Stimulated activated CD4-positive, alpha-beta T cell treated with anti-CD3 and anti-CD28 coated beads, Interleukin-1b, Interleukin-23, amount 100 ng/mL, for 24 hours (primary cell): ENCODE results near the gene ZNF433.
A peak's percentile ranks its signal among the peaks of the same experiment; 100 is the strongest.
"Not testable (repeated sequence)": the region's sequence is repeated elsewhere in the genome, so short reads cannot be mapped to it uniquely, and the experiment has no call there.

Source experiments
- DNase-seq, 4 experiments: peaks; one replicate each; pipeline ENCODE4 v3.0.0-alpha.2; 2020; ENCODE audit warnings: low read depth in 4 of 4, low spot score in 1 of 4

ZNF433 gene

GRCh38 chr19:11991921-11992320, 43.6 kb downstream of the ZNF433 start:
- DNase-seq: not testable (repeated sequence)

- no peak for DNase-seq
Measured at GRCh38 chr19:11989112-11989456, 46.4 kb downstream of the ZNF433 start.

DNA sequence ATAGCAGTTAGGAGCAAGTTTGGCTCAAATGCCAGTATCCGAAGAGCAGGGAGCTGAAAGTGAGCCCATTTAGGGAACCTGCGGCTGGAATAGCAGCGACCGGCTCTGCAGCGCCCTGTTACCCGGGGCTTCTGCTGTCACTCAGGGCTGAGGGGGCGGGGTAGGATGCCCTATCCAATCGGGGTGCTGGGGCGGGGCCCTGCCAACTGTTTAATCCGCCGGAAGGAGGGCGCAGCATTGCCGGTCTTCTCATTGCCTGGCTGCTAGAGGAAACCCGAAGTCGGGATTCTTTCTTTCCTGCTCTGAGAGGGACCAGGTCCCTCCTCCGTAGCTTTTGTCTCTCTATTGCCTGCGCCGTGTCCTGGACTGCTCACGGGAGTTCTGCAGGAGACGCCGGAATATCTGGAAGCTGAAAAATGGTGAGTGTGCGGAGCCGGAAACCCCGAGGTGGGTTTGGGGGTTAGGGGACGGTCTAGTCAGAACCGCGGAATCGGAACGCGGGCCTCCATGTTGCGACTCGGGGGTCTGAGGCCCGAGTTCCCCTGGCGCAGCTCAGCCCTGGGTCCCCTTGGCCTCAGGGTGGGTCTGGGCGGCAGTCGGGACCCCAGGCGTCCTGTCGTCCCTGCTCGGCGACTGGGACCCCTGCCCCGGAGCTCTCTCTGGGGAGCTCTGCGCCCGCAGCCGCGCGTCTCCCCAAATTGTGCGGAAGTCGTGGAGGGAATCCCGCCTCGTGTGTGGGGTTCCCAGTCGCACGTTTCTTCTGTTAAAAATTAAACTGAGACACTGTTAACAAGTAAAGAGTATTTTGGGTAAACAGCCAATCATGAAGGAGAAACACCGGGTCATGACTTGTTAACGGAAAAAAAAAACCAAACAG, 47.8 kb downstream of the ZNF433 start:
- DNase-seq: peak; percentile 82 to 96 (median 90)

DNA sequence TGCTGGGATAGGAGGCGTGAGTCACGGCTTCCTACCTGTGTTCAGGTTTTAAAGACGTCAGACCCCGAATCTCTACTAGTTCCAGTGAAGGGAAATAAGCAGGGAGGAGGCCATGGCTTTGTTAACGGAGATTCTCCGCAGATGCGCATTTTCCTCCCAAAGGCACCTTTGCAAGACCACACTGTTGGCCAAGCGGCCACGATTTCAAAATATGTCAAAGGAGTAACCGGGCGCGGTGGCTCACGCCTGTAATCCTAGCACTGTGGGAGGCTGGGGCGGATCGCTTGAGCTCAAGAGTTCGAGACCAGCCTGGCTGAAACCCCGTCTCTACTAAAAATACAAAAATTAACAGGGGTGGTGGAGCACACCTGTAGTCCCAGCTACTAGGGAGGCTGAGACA, 48.7 kb downstream of the ZNF433 start:
- no peak for DNase-seq

DNA sequence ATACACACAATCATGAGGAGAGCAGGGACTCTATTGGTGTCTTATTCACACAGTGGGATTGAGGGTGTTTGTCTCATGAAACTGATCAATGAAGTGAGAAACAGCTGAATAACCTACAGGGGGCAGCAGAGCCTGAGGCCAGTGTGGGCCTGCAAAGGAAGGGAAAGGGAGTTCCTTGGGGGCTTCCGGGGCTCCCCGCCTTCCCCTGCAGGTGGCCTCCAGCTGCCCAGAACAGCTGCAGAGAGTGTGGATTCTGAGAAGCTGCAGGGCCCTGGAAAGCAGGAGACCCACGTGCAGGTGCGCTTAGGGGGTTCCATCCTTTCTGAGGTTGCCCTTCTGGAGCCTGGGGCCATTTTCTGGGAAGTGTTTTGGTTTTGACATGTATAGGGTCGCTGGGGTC, 50.5 kb downstream of the ZNF433 start:
- DNase-seq: no peak

GRCh38 chr19:11982526-11982925, 53.0 kb downstream of the ZNF433 start:
- DNase-seq: no peak

DNA sequence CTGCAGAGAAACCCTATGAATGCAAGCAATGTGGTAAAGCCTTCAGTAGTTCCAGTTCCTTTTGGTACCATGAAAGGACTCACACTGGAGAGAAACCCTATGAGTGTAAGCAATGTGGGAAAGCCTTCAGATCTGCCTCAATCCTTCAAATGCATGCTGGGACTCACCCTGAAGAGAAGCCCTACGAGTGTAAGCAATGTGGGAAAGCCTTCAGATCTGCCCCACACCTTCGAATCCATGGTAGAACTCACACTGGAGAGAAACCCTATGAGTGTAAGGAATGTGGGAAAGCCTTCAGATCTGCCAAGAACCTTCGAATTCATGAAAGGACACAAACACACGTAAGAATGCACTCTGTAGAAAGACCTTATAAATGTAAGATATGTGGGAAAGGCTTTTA, 56.0 kb downstream of the ZNF433 start:
- no peak for DNase-seq

DNA sequence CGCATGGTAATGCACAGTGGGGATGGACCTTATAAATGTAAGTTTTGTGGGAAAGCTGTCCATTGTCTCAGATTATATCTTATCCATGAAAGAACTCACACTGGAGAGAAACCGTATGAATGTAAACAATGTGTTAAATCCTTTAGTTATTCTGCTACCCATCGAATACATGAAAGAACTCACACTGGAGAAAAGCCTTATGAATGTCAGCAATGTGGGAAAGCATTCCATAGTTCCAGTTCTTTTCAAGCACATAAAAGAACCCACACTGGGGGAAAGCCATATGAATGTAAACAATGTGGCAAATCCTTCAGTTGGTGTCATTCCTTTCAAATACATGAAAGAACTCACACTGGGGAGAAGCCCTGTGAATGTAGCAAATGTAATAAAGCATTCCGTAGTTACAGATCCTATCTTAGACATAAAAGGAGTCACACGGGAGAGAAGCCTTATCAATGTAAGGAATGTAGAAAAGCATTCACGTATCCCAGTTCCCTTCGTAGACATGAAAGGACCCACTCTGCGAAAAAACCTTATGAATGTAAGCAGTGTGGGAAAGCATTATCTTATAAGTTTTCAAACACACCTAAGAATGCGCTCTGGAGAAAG, 56.9 kb downstream of the ZNF433 start:
- DNase-seq: no peak

DNA sequence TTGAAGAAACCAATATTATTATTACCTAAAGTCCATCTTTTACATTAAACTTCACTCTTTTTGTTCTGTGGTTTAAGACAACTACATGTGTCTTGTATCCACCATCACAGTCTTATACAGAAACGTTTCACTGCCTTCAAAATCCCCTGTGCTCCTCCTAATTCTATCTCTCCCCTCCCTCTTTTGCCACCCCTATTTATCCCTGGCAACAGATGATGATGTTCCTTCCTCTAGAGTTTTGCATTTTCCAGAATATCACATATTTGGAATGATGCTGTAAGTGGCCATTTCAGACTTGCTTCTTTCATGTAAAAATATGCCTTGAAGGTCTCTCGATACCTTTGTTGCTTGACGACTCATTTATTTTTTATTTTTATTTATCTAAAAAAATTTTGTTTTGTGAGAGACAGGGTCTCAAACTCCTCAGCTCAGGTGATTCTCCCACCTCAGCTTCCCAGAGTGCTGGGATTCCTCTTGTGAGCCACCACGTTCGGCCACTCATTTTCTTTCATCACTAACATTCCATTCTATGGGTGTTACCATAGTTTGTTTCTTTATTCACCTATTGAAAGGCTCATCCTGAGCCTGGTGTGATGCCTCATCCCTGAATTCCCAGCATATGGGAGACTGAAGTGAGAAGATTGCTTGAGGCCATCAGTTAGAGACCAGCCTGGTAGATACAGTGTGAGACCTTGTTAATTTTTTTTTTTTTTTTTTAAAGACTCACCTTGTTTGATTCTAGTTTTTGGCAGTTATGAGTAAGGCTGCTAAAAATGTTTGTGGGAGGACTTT, 62.3 kb downstream of the ZNF433 start:
- DNase-seq: no peak

DNA sequence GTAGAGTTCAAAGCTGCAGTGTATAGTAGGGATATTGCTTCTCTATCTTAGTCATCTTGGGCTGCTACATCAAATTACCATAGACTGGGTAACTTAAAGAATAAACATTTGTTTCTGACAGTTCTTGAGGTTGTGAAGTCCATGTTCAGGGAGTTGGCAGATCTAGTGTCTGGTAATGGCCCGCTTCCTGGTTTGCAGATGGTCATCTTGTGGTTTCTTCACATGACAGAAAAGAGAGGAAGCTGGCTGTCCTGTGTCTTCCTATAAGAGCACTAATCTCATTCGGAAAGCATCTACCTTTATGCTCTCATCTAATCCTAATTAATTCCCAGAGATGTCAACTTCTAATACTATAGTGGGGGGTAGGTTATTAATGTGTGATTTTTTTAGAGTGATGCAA, 64.4 kb downstream of the ZNF433 start:
- DNase-seq: no peak

DNA sequence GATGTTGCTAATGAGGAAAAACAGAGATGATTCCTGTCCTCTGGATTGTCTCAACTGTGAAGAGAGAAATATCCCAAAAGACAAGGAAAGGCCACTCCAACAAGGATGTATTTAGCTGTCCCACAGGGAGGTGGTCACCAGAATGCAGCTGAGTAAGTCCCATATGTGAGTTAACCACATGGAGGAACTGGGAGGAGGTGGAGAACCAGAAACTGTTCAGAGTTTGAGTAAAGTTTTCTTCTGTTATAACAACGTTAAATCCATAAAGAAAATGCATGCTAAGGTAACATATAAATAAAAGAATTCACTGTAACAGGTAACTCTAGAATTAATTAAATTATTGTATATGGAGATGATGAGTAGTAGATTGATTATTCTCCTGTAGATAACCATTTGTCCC, 65.3 kb downstream of the ZNF433 start:
- DNase-seq: no peak

DNA sequence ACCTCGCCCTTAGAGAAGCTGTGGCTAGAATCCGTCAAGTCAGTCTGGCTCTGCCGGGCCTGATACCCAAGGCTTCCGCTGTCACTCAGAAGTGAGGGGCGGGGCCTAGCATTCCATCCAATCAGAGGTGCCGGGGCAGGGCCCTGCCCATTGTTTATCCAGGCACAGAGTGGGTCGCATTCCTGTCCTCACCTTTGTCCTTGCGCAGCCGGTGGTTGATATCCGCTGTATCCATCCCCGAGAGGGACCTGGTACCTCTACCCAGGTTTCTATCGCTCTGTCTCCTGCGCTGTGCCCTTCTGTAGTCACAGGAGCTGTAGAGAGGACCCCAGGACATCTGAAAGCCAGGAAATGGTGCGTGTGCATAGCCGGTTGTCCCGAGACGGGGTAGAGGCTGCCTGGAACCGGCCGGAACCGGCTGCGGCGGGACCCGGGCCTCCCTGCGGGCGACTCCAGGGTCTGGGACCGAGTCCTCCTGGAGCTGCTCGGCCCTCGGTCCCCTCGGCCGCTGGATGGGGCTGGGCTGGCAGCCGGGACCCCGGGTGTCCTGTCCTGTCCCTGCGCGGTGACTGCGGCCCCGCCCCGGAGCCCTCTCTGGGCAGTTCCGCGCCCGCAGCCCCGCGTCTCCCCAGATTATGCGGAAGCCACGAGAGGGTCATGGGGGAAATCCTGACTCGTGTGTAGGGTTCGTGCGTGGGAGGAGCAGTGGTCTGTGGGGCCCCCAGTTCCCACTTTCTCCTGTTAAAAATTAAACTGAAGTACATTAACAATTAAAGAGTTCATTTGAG, 70.4 kb downstream of the ZNF433 start, which contains the start of gene ZNF763:
TSS of gene ZNF763 (plus strand) at position 183 of the 788 bp plus-strand sequence. CDS start at position 352, 169 bp downstream.
- peak; percentile 57 to 87 (median 72) for DNase-seq
